Measurements from ENCODE around the gene TACR1. TPM values are rescaled to one million over a fixed set of nuclear protein-coding genes. Genes with fewer than 3 reads are reported as not detected.

The TACR1 gene
- total RNA-seq, 1 donor from 2014 or later = not detected

- intact Hi-C loops (cut with micrococcal nuclease) = no loop called here
- H3K4me1 Mint-ChIP-seq (ENCODE audit: low read depth) = no peaks in the 10 kb centered on the region
- H3K27me3 Mint-ChIP-seq (ENCODE audit: low read depth) = no peaks in the 10 kb centered on the region
- DNase-seq (ENCODE audit: low spot score) = no peak
- H3K27ac Mint-ChIP-seq = no peak overlapping the region
- no peaks in the 10 kb centered on the region for H3K9me3 Mint-ChIP-seq
- no peaks in the 10 kb centered on the region for H3K36me3 Mint-ChIP-seq (ENCODE audit: low read depth)
- H3K4me3 Mint-ChIP-seq (ENCODE audit: low read depth) = no peak overlapping the region
Observed at GRCh38 chr2:75003773-75004172, 195.5 kb downstream of the TACR1 start.

- Mint-ChIP-seq H3K27me3 (ENCODE audit: low read depth) (no peaks in the 10 kb centered on the region), H3K4me3 (ENCODE audit: low read depth) (no peak overlapping the region), H3K9me3 (no peaks in the 10 kb centered on the region), H3K36me3 (ENCODE audit: low read depth) (no peaks in the 10 kb centered on the region), H3K4me1 (ENCODE audit: low read depth) (no peaks in the 10 kb centered on the region), H3K27ac (no peak overlapping the region)
- intact Hi-C loops (cut with micrococcal nuclease) = no loop called here
- no peak for DNase-seq (ENCODE audit: low spot score)
Observed at GRCh38 chr2:75003276-75003675, 196.0 kb downstream of the TACR1 start.

GRCh38 chr2:75002007-75002406 is 197.3 kb downstream of the TACR1 start:
- Mint-ChIP-seq H3K9me3 (no peaks in the 10 kb centered on the region), H3K4me3 (ENCODE audit: low read depth) (no peak overlapping the region), H3K4me1 (ENCODE audit: low read depth) (no peaks in the 10 kb centered on the region), H3K27ac (no peak overlapping the region), H3K36me3 (ENCODE audit: low read depth) (no peaks in the 10 kb centered on the region), H3K27me3 (ENCODE audit: low read depth) (no peaks in the 10 kb centered on the region)
- intact Hi-C loops (cut with micrococcal nuclease) = no loop called here
- no peak for DNase-seq (ENCODE audit: low spot score)

DNA sequence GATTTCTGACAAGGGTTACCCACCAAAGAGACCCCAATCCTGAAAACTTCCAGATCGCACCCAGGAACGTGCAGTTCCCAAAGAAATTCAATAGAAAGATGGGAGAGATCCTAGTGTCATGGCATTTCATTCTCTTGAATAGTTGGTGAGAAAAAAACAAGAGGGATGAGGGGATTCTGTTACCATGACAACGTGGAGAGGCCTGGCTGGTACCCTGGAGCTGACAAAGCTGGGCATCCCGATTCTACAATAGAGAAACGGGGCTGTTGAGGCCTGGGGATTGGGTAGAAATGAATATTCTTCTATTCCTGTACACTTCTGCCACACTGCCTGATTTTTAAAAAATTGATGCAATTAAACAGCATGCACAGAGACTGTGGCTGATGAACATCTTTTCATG is 199.9 kb downstream of the TACR1 start:
- no peak overlapping the region for H3K4me3 Mint-ChIP-seq (ENCODE audit: low read depth)
- no peaks in the 10 kb centered on the region for H3K36me3 Mint-ChIP-seq (ENCODE audit: low read depth)
- no peak overlapping the region for H3K27ac Mint-ChIP-seq
- H3K27me3 Mint-ChIP-seq (ENCODE audit: low read depth) = no peaks in the 10 kb centered on the region
- intact Hi-C loops (cut with micrococcal nuclease) = no loop called here
- no peaks in the 10 kb centered on the region for H3K9me3 Mint-ChIP-seq
- no peaks in the 10 kb centered on the region for H3K4me1 Mint-ChIP-seq (ENCODE audit: low read depth)
- no peak for DNase-seq (ENCODE audit: low spot score)

Other genes with a start within 250 kb of the TACR1 start
- gene POLE4, start 240.9 kb downstream of the TACR1 start, total RNA-seq = 46.1 and 55.3 TPM in 2 replicates